Astrocyte of the cerebellum (primary cell): ENCODE results near the gene CLSTN2.

Source experiments
- DNase-seq: peaks from one replicate; pipeline ENCODE4 v3.0.0-alpha.2; 2011; ENCODE audit warnings: low read depth
- H3K4me3 ChIP-seq: 2 replicates; pipeline ENCODE4 v1.5.1; 2011; ENCODE audit warnings: mild to moderate bottlenecking, low read depth, low read length, moderate library complexity
- in situ Hi-C: cut with HindIII; loops from 2 replicates; pipeline ENCODE4 v1.10.0; 2017; ENCODE audit warnings: low sequenced_read_pairs
- TF ChIP-seq, protein P1 (sequence below): IDR thresholded peaks from 2 replicates; pipeline ENCODE4 v1.5.1; 2012; ENCODE audit warnings: low read length, low read depth, moderate library complexity, mild to moderate bottlenecking; ENCODE audit errors: missing control alignments

The CLSTN2 gene

DNA sequence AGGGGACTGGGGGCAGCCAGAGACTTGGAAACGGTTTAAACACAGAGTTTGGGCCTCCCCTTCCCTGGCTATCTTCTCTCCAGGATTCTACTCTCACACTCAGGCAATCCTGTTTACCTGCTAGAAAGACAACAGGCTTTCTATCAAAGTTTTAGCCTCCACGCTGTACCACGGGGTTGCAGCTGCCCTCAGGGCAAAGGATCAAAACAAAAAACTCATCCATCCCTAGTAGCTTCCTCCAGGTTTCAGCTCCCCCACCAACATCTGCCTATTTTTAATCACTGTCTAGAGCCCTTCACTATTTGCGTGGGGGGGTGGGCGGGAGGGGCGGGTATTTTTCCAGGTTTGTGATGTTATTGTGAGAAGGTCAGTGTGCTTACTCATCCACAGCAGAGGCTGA lies 456.1 kb downstream of the CLSTN2 start:
- TF ChIP-seq, protein P1, sequence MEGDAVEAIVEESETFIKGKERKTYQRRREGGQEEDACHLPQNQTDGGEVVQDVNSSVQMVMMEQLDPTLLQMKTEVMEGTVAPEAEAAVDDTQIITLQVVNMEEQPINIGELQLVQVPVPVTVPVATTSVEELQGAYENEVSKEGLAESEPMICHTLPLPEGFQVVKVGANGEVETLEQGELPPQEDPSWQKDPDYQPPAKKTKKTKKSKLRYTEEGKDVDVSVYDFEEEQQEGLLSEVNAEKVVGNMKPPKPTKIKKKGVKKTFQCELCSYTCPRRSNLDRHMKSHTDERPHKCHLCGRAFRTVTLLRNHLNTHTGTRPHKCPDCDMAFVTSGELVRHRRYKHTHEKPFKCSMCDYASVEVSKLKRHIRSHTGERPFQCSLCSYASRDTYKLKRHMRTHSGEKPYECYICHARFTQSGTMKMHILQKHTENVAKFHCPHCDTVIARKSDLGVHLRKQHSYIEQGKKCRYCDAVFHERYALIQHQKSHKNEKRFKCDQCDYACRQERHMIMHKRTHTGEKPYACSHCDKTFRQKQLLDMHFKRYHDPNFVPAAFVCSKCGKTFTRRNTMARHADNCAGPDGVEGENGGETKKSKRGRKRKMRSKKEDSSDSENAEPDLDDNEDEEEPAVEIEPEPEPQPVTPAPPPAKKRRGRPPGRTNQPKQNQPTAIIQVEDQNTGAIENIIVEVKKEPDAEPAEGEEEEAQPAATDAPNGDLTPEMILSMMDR, result no peak
- no peak overlapping the region for H3K4me3 ChIP-seq
- no peak for DNase-seq
- in situ Hi-C loops, result no loop called here

DNA sequence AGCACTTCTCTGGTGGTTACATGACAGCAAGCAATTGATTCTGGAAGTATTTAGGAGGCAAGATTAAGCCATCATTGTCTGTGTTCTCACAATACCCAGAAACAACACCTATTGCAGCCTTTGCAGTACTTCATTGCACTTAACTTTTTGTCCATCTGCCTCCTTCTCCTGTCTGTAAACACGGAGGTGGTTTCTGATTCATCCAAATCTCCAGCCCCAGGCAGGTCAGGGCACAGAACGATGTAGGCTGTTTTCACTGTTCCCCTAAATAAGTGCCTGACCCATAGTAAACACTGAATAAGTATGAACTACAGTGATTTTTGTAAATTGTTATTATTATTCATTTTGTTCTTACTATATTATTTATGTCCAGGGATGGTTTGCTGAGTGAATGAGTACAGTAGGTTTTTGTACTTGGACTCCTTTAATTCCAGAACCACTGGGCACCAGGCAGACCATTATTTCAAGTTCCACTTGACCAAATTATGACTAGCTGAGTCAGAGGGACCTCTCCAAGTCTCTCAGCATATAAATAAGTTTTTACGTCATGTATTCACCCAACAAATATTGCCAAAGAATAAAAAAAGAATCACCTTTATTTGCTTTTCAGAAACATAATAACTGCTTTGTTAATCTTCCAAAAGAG lies 459.6 kb downstream of the CLSTN2 start:
- in situ Hi-C loops, result no loop called here
- TF ChIP-seq, protein P1, result no peak

DNA sequence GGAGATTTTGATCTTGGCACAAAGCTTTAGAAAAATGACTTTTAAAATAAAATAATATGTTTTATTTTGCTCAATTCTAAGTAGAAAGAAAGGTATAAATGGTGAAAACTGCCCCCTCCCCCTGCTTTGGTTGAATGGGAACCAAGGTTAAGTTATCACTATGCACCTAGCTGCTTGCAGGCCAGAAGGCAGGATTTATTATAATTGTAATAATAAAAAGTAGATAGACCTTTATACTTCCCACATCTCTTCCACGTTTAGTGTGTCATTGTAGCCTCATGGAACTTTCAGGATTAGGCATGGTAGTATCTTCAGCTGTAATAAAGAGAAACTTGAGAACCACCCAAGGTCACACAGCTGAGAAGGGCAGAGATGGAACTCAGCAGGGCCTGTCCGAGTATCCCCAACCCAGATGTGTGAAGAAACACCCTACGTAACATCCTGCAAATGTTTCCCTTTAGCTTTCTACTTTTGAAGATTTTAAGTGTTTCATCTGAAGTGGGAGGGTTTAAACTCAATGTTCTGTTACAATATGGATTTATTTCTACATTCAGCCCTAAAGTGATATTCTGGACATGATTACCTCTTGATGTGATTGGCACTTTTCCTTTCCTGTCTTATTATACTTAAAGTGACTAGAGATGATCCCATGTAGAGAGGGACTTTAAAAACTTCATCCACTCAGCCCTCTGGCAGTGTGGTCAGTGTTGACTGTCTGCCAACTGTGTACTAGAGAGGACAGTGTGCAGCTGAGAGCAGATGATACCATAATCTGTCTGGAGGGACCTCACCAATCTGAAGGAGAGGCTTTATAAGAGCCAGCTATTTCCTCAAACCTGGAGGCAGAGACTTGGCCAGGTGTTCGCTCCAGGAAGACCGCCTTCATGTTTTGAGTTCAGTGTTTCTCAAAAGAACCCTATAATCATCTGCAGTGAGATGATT lies 460.4 kb downstream of the CLSTN2 start:
- DNase-seq, result no peak
- H3K4me3 ChIP-seq, result no peak overlapping the region
- in situ Hi-C loops, result no loop called here
- TF ChIP-seq, protein P1, result no peak

More for the DNA sequence above, 459.6 kb downstream of the CLSTN2 start:
- DNase-seq, result no peak
- no peak overlapping the region for H3K4me3 ChIP-seq

DNA sequence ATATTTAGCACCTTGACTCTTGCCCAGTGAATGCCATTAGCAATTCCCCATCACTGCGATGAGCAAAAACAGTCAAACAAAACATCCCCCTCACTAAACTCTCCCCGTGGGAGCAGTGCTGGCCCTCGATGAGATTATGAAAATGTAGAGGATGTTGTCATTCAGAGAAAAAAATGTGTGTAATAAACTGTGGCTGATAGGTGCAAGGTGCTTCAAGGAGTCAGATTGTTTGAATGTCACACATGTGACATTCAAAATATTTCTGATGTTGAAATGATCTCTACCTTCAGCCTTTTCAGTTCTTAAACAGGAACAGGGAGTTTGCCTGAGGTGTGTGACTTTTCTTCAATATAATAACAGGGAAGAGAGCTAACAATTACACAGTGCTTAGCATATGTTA lies 461.1 kb downstream of the CLSTN2 start:
- TF ChIP-seq, protein P1, result no peak
- in situ Hi-C loops, result no loop called here
- DNase-seq, result no peak
- H3K4me3 ChIP-seq, result no peak overlapping the region

DNA sequence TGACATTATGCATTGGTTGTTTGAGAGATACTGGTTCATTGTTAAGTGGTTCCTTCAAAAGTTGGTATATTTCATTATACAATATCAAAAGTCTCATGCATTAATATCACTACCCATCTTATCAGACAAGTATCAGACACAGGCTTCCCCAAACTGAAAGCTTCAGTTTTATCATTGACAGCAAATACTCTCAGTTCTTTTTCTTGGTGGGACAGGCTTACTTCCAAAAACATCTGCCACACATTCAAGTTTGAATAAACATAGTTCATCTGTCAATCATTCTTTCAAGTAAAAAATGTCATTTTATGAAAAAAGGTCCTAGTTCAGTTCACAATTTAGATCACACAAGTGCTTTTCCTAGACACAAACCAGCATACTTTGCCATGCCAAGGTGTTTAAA lies 462.9 kb downstream of the CLSTN2 start:
- no peak overlapping the region for H3K4me3 ChIP-seq
- TF ChIP-seq, protein P1, result no peak
- DNase-seq, result no peak
- in situ Hi-C loops, result no loop called here

DNA sequence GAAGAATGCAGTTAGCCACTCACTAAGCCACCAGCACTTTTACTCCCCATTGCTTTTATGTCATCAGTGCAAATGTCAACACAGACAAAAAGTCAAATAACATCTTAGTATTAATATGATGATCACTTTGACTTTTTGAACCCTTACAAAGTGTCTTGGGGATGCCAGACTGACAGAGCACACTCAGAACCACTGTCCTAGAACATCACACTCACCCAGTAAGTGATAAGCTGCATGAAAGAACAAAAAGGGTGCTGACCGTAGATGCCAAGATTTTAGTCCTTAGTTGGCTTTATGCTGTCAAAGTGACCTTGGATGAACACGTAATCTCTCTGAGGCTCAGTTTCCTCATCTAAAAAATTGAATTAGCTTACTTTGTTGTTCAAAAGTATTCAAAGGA lies 463.4 kb downstream of the CLSTN2 start:
- in situ Hi-C loops, result no loop called here
- TF ChIP-seq, protein P1, result no peak
- H3K4me3 ChIP-seq, result no peak overlapping the region
- DNase-seq, result no peak
